ENCODE results near the gene ZKSCAN2.

DNA sequence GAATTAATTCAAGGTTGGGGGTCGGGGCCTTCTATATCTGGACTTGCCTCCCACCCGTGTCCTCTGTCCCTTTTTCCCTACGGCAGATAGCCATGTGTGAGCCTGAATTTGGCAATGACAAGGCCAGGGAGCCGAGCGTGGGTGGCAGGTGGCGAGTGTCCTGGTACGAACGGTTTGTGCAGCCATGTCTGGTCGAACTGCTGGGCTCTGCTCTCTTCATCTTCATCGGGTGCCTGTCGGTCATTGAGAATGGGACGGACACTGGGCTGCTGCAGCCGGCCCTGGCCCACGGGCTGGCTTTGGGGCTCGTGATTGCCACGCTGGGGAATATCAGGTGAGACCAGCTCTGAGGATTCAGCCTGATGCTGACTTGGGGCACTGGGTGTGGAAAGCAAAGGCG is 40.5 kb downstream of the ZKSCAN2 start:
- TF ChIP-seq BHLHE40 (IDR thresholded peaks at IDR 0.05; ENCODE audit: low read depth, low read length) = no peak
- no peak for TF ChIP-seq POLR2A (IDR thresholded peaks at IDR 0.05; ENCODE audit: low read depth, low read length)
- TF ChIP-seq, protein P1, sequence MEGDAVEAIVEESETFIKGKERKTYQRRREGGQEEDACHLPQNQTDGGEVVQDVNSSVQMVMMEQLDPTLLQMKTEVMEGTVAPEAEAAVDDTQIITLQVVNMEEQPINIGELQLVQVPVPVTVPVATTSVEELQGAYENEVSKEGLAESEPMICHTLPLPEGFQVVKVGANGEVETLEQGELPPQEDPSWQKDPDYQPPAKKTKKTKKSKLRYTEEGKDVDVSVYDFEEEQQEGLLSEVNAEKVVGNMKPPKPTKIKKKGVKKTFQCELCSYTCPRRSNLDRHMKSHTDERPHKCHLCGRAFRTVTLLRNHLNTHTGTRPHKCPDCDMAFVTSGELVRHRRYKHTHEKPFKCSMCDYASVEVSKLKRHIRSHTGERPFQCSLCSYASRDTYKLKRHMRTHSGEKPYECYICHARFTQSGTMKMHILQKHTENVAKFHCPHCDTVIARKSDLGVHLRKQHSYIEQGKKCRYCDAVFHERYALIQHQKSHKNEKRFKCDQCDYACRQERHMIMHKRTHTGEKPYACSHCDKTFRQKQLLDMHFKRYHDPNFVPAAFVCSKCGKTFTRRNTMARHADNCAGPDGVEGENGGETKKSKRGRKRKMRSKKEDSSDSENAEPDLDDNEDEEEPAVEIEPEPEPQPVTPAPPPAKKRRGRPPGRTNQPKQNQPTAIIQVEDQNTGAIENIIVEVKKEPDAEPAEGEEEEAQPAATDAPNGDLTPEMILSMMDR (conservative IDR thresholded peaks at IDR 0.05; ENCODE audit: low read depth, low read length) = no peak
- no peak for TF ChIP-seq MXI1 (IDR thresholded peaks at IDR 0.05; ENCODE audit: borderline replicate concordance, low read depth, low read length)

All from IMR-90 (cell line).